Subcutaneous adipose tissue (tissue), 4 donors: ENCODE data around the gene SHISA7. TPM values are rescaled to one million over a fixed set of nuclear protein-coding genes. Genes with fewer than 3 reads are reported as not detected.

ENCODE experiments used
- total RNA-seq, 4 donors: library from RNA; depleted of rRNA; stranded (reverse); fragments of >200 nt; gene quantifications; one replicate each; pipeline ENCODE4 v1.1.0, GENCODE V29; 2016
- TF ChIP-seq, protein P1 (sequence below): fragments of 450-650 bp; IDR thresholded peaks from one replicate; pipeline ENCODE4 v1.5.1; 2016; ENCODE audit warnings: low read depth, mild to moderate bottlenecking, control low read depth, antibody characterized with exemption, moderate library complexity

SHISA7 gene
- total RNA-seq, 4 donors from 2014 or later: 0.16 TPM; not detected in 3

DNA sequence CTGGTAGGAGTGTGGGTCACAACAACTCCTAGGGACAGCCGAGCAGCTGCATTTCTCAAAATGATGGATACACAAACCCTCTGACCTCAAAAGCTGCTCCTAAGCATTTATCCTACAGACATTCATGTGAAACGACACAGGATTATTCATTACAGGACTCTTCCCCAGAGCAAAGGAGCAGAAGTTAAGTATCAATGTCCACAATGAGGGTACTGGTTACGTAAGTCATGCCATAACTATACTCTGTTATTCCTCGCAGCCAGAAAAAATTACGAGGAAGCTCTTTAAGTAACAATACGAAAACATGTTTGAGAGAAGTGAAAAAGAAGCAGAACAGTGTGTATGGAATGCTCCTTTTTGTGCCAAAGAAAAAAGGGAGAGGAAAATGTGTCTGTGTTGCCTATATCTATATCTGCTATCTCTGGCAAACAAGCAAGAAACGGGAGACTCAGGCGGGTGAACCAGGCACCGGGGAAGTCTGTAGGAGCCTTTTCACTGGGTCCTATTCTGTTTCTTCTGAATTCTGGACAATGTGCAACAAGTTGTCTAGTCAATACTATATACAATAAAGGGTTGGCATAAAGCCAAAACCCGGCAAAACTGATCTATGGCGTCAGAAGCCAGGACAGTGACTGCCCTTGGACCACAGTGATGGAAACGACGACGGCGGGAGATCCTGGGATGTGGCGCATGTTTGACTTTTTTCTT is 17.0 kb upstream of the SHISA7 start:
- TF ChIP-seq, protein P1, sequence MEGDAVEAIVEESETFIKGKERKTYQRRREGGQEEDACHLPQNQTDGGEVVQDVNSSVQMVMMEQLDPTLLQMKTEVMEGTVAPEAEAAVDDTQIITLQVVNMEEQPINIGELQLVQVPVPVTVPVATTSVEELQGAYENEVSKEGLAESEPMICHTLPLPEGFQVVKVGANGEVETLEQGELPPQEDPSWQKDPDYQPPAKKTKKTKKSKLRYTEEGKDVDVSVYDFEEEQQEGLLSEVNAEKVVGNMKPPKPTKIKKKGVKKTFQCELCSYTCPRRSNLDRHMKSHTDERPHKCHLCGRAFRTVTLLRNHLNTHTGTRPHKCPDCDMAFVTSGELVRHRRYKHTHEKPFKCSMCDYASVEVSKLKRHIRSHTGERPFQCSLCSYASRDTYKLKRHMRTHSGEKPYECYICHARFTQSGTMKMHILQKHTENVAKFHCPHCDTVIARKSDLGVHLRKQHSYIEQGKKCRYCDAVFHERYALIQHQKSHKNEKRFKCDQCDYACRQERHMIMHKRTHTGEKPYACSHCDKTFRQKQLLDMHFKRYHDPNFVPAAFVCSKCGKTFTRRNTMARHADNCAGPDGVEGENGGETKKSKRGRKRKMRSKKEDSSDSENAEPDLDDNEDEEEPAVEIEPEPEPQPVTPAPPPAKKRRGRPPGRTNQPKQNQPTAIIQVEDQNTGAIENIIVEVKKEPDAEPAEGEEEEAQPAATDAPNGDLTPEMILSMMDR: no peak

DNA sequence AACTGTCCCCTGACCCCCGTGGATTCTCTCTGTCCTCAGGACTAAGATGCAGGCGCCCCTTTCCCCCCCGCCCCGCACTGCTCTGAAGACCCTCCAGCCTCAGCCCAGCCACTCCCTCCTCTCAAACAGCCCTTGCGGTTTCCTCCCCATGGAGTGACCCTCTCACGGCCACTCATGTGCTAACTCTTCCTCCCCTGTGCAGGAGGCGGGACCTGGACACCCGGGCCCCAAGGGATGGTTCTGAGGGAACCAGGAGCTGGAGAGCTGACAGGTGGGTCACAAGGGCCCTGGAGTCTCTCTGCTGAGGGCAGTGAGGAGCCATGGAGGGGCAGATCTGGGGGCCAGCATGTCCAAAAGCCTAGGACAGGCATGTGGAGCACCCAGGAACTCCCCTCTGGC is 16.4 kb upstream of the SHISA7 start:
- TF ChIP-seq, protein P1: no peak

DNA sequence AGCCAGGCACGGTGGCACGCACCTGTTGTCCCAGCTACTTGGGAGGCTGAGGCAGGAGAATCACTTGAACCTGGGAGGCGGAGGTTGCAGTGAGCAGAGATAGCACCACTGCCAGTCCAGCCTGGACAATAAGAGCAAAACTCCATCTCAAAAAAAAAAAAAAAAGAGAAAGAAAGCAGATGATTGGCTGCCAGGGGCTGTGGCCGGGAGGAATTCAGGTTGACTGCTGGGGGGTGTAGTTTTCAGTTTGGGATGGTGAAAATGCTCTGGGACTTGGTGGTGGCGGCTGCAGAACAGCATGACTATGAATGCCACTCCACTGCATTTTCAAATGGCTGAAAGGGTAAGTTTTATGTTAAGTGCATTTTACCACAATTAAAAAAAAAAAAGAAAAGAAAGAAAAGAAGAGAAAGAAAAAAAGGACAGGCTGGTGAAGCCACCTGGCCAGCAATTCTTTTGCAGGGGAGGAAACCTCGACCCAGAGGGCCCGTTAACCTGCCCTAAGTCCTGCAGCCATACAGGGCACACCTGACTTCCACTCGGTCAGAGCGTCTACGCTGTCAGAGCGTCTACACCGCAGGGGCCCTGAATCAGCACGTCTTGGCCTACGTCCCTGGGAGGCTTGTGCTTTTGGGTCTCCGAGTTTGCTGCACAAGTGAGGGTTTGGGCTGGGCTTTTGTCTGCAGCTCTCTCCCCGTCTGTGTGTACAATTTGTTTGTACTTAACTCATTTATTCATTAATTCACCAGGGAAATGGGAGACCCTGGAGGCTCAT is 14.8 kb upstream of the SHISA7 start:
- TF ChIP-seq, protein P1: no peak

DNA sequence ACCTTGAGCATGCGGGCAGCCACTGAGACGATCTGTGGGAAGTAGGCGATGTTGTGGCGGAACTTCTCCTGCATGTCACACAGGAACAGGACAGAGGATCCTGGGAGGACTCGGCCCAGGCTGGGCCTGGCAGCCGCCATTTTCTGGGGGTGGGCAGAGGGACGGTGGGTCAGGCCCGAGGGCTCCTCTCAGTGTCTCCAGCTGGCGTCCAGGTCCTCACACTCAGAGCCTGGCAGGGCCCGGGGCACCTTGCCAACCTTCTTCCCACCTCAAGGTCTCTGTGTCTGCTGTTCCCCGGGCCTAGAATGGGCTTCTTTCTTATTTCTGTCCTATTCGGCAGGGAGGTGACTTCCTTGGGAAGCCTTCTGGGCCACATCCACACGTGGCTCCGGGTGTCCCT is 13.2 kb upstream of the SHISA7 start:
- TF ChIP-seq, protein P1: no peak

DNA sequence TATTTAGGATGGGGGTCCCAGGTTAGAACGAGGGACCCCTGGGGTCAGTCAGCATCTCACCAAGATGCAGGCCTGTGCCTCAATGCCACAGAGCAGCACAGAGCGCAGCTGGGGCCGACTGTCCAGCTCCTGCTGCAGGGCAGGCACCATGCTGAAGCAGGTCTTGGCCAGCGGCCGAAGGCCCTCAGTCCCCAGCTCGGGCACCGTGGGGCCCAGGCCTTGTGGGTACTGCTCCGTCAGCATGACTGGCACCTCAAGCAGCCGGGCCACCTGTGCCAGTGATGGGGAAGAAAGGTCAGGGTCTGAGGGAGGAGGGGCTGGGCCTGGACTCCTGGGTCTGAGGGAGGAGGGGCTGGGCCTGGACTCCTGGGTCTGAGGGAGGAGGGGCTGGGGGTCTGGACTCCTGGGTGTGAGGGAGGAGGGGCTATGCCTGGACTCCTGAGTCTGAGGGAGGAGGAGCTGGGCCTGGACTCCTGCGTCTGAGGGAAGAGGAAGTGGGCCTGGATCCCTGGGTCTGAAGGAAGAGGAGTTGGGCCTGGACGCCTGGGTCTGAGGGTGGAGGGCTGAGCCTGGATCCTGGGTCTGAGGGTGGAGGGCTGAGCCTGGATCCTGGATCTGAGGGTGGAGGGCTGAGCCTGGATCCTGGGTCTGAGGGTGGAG is 12.6 kb upstream of the SHISA7 start:
- TF ChIP-seq, protein P1: no peak

DNA sequence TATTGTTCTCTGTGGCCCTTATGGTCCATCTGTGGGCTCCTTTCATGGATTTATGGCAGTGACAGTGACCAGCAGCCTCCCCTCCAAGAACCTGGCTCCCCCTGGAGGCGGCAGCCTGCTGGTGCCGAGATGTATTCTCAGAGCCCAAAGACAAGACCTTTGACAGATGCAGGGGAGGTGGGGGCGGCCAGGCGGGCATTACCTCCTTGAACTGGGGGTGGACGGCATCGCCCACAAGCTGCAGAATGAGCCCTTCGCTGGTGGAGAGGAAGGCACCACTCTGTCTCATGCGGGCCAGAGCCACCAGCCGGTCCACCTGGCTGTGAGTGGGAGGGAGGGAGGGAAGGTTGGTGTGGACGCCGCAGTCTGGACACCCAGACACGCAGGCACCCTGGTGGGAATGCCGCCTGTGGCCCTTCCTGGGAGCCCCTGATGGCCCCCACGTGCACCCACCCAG is 11.7 kb upstream of the SHISA7 start:
- TF ChIP-seq, protein P1: no peak
